Measurements from ENCODE around the gene GOLGA8J.

GOLGA8J gene

DNA sequence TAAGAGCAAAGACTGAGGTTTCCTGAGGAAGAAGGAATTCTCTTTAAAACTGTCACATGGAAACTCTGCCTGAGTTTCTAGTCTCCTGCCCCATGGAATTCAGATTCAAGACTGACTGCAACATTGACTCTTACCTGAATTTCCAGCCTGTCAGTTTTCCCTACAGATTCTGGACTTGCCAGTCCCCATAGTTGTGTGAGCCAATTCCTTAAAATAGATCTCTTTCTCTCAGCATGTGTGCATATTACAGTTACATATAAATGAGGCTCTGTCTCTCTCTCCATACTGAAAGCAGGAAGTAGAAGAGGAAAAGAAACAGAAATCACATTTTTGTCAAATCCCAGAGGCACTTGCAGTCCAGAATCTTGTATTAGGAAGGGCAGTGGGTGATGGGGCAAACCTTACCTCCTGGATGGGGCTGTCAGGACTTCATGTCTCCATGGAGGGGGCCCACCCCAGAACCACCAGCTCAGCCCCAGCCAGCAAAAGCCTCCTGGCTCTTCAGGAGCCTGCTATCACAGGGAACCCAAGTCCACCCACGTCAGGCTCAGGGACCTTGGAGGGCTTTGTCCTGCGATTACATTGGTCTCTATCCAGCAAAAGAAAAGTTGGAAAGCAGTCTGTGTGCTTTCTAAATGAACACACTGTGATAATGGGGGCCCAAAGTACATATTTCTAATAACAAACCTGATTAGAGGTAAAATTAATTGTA lies 18.8 kb upstream of the GOLGA8J start:
- no peaks in the 10 kb centered on the region for H3K9me3 ChIP-seq (ENCODE audit: severe bottlenecking)
- no peaks in the 10 kb centered on the region for H3K36me3 ChIP-seq (ENCODE audit: low read depth)

DNA sequence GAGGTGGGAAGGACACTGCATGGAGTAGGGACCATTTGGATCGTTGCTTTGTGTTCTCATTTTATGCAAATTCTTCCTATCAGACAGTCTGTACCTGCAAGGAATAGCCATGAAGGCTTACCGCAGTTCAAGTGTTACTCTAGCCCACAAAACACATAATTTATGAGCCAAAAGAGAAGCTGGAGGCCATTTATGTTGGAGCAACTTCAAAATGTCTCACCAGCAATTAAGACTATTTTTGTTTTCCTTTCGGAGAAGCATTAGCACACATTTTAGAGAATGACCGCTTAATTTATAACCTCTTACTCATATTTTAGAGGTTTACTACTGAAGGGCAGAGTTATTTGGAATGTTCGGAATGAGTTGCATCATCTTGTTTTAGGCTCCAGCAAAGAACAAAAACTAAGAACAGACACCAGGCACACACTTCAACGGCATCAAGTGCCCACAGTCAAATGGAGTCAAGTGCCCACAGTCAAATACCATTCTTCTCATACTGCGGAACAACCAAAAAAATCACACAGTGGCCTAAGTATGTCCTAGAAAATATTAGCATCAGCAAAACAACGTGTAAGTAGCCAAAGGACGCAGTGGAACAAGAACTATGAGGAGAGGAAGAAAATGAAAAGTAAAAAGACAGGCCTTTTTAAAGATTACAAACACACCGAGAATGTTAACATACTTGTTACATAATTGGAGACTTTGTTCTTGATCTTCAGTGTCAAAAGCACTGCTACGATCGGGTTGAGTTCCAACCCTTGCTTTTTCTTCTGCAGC lies 17.5 kb upstream of the GOLGA8J start:
- TF ChIP-seq, protein P1, sequence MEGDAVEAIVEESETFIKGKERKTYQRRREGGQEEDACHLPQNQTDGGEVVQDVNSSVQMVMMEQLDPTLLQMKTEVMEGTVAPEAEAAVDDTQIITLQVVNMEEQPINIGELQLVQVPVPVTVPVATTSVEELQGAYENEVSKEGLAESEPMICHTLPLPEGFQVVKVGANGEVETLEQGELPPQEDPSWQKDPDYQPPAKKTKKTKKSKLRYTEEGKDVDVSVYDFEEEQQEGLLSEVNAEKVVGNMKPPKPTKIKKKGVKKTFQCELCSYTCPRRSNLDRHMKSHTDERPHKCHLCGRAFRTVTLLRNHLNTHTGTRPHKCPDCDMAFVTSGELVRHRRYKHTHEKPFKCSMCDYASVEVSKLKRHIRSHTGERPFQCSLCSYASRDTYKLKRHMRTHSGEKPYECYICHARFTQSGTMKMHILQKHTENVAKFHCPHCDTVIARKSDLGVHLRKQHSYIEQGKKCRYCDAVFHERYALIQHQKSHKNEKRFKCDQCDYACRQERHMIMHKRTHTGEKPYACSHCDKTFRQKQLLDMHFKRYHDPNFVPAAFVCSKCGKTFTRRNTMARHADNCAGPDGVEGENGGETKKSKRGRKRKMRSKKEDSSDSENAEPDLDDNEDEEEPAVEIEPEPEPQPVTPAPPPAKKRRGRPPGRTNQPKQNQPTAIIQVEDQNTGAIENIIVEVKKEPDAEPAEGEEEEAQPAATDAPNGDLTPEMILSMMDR (IDR thresholded peaks at IDR 0.05; ENCODE audit: poor library complexity, severe bottlenecking), result no peak
- no peak for DNase-seq (ENCODE audit: low spot score)
- no peak overlapping the region for H3K4me3 ChIP-seq (ENCODE audit: severe bottlenecking)
- no peaks in the 10 kb centered on the region for H3K9me3 ChIP-seq (ENCODE audit: severe bottlenecking)
- H3K27me3 ChIP-seq (ENCODE audit: insufficient read depth, poor library complexity, severe bottlenecking), result no peaks in the 10 kb centered on the region
- peak overlapping the region; percentile 67 for H3K27ac ChIP-seq (ENCODE audit: poor library complexity, severe bottlenecking)
- peak; percentile 83 for ATAC-seq (ENCODE audit: low read depth)
- H3K36me3 ChIP-seq (ENCODE audit: low read depth), result no peaks in the 10 kb centered on the region
- H3K4me1 ChIP-seq (ENCODE audit: insufficient read depth, poor library complexity, severe bottlenecking), result peaks cover 12% of the 10 kb centered on the region

More for the DNA sequence above, 18.8 kb upstream of the GOLGA8J start:
- H3K27me3 ChIP-seq (ENCODE audit: insufficient read depth, poor library complexity, severe bottlenecking), result no peaks in the 10 kb centered on the region
- no peak for ATAC-seq (ENCODE audit: low read depth)
- H3K4me3 ChIP-seq (ENCODE audit: severe bottlenecking), result no peak overlapping the region
- H3K4me1 ChIP-seq (ENCODE audit: insufficient read depth, poor library complexity, severe bottlenecking), result peaks cover 12% of the 10 kb centered on the region
- H3K27ac ChIP-seq (ENCODE audit: poor library complexity, severe bottlenecking), result peak overlapping the region; percentile 67
- TF ChIP-seq, protein P1 (IDR thresholded peaks at IDR 0.05; ENCODE audit: poor library complexity, severe bottlenecking), result no peak
- no peak for DNase-seq (ENCODE audit: low spot score)

DNA sequence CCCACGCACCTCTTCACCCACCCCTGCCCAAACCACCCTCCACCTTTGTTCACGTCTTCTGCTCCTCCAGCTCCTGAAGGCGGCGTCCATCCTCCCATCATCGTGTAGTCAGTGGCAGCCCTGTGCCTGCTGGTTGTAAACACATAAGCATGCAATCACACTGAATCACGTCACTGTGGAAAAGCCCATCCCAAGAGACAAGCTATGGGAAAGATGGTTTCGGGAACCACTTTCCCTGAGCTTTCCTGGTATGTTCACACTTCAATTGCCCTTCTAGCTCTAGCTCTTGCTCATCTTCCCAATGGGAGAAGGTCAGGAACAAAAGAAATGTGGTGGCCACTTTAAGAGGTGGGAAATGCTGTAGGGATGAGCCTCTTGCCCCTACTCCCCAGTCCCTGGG lies 14.4 kb upstream of the GOLGA8J start:
- peaks cover 12% of the 10 kb centered on the region for H3K4me1 ChIP-seq (ENCODE audit: insufficient read depth, poor library complexity, severe bottlenecking)
- no peaks in the 10 kb centered on the region for H3K36me3 ChIP-seq (ENCODE audit: low read depth)
- TF ChIP-seq, protein P1 (IDR thresholded peaks at IDR 0.05; ENCODE audit: poor library complexity, severe bottlenecking), result no peak
- ATAC-seq (ENCODE audit: low read depth) (no peak), DNase-seq (ENCODE audit: low spot score) (no peak)
- H3K27me3 ChIP-seq (ENCODE audit: insufficient read depth, poor library complexity, severe bottlenecking), result no peaks in the 10 kb centered on the region
- no peaks in the 10 kb centered on the region for H3K9me3 ChIP-seq (ENCODE audit: severe bottlenecking)
- no peak overlapping the region for H3K4me3 ChIP-seq (ENCODE audit: severe bottlenecking)
- H3K27ac ChIP-seq (ENCODE audit: poor library complexity, severe bottlenecking), result no peak overlapping the region

DNA sequence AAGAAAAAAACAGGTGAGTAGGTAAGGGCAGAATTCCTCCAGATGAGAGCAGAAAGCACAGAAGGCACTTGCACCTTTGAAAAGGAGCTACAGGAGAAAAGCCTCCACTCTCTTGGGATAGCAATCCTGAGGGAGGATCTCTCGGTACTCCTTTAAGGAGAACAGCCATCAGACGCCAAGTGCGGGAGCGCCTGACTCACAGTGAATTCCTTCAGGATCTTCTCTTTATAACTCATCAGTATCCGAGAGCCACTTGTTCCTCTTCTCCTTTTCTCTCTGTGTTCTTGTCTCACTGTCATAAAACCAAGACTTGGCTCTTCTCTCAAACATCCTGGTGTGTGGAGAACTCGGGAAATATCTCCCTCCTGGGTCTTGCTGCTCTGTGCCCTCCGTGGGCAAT lies 10.1 kb upstream of the GOLGA8J start:
- ATAC-seq (ENCODE audit: low read depth) (no peak), DNase-seq (ENCODE audit: low spot score) (no peak)
- Histone ChIP-seq H3K9me3 (ENCODE audit: severe bottlenecking) (no peaks in the 10 kb centered on the region), H3K27ac (ENCODE audit: poor library complexity, severe bottlenecking) (no peak overlapping the region), H3K27me3 (ENCODE audit: insufficient read depth, poor library complexity, severe bottlenecking) (no peaks in the 10 kb centered on the region), H3K4me3 (ENCODE audit: severe bottlenecking) (no peak overlapping the region), H3K4me1 (ENCODE audit: insufficient read depth, poor library complexity, severe bottlenecking) (no peaks in the 10 kb centered on the region), H3K36me3 (ENCODE audit: low read depth) (no peaks in the 10 kb centered on the region)
- TF ChIP-seq, protein P1 (IDR thresholded peaks at IDR 0.05; ENCODE audit: poor library complexity, severe bottlenecking), result no peak
